Panc1 (cell line): Measurements from ENCODE around the gene OTOGL.

Experiments used
- SIN3A ChIP-seq: IDR thresholded peaks from 2 replicates; pipeline ENCODE4 v1.6.1; 2012; ENCODE audit warnings: low read depth, mild to moderate bottlenecking, low read length, moderate library complexity, borderline replicate concordance; ENCODE audit not compliant: insufficient read depth
- TF ChIP-seq, protein P1 (sequence below): fragments of 450-650 bp; IDR thresholded peaks from 2 replicates; pipeline ENCODE4 v1.5.1; 2017; ENCODE audit warnings: mild to moderate bottlenecking

DNA sequence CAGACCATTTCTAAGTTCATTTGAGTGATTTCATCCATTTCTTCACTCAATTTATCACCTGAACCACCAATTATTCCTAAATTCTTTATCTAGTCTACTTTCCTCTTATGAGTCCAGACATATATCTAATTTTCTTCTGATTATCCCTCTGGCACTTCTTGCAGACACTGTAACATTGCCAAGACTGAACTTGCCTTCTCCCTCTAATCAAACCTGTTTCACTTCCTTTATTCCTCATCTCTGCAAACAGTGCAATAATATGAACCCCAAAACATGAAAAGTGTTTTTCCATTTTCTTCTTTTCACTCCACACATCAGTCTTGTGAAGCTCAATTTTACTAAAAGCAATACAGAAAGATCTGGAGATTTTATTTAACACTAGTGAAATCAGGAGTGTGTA is 306.9 kb downstream of the OTOGL start:
- TF ChIP-seq SIN3A = no peak
- TF ChIP-seq, protein P1, sequence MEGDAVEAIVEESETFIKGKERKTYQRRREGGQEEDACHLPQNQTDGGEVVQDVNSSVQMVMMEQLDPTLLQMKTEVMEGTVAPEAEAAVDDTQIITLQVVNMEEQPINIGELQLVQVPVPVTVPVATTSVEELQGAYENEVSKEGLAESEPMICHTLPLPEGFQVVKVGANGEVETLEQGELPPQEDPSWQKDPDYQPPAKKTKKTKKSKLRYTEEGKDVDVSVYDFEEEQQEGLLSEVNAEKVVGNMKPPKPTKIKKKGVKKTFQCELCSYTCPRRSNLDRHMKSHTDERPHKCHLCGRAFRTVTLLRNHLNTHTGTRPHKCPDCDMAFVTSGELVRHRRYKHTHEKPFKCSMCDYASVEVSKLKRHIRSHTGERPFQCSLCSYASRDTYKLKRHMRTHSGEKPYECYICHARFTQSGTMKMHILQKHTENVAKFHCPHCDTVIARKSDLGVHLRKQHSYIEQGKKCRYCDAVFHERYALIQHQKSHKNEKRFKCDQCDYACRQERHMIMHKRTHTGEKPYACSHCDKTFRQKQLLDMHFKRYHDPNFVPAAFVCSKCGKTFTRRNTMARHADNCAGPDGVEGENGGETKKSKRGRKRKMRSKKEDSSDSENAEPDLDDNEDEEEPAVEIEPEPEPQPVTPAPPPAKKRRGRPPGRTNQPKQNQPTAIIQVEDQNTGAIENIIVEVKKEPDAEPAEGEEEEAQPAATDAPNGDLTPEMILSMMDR = no peak
